EL (cell line): Measurements from ENCODE around the gene DNAH7.
"Not testable (repeated sequence)": the region's sequence is repeated elsewhere in the genome, so short reads cannot be mapped to it uniquely, and the experiment has no call there.

Source experiments
- DNase-seq: peaks from one replicate; pipeline ENCODE4 v3.0.0-alpha.2; 2016

The DNAH7 gene

DNA sequence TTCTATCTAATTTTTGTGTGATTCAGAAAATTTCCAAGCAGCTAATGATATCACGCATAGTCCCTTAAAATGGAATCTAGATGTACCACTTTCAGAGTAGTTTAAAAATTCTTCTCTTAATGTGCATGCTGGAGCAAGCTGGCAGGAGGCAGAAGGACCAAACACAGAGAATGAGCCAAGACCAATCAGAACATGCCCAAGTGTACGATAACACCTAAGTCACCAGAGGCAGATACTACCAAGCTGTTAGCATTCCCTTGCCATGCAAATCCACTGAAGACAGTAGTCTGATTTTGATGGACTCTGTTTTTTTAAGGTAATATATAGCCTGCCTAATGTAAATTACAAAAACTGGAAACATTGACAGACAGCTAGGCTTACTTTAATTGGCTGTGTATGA is 109.3 kb downstream of the DNAH7 start:
- DNase-seq = no peak

DNA sequence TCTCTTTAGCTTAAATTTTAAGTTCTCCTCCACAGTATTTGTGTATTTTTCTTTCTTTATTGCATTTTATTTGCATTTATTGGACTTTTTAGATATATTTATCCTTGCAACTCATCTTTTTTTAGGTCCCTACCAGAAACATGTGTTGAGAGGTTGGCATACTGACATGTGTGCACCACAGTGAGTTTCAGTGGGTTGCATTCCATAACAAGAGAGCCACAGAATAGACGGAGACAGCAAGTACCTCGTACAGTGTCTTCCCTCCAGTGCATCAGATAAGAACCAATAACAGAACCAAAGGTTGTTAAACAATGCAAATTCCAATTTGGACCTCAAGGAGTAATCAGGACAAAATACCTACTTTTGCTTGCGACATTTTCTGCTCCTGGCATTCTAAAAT is 111.9 kb downstream of the DNAH7 start:
- no peak for DNase-seq

DNA sequence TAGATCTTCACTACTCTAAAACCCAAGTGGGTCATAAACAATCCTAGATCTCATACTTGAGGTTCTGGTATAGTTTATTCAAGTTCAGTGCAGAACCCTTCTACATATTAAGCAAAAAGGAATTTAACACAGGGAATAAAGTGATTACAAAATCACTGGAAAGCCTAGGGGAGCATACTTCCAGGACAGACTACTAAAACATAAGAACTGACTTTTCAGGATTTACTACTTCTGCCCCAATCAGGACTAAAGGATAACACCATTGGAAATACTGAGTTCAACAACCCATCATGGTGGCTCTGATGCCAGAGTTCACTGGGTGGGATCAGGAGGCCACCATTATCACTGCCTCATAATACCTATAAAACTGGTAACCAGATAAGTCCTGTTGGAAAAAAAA is 123.6 kb downstream of the DNAH7 start:
- DNase-seq = no peak

DNA sequence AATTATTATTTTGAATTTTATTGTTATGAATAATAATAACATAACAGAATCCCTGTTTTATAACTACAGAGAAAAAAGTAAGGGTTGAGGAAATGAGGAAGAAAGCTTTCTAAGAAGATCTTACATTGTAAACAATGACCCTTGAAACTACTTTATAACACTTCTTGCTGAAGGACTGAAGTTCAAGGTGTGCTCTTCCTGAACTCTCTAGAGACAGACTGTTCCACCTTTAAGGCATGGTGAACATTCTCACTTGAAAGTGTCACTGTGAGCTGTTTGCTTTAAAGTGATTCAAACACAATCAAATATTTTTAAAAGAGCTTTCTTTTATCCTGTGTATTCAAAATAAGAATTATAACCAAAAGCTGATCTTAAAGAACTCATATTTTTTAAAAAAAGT is 131.5 kb downstream of the DNAH7 start:
- DNase-seq = no peak

DNA sequence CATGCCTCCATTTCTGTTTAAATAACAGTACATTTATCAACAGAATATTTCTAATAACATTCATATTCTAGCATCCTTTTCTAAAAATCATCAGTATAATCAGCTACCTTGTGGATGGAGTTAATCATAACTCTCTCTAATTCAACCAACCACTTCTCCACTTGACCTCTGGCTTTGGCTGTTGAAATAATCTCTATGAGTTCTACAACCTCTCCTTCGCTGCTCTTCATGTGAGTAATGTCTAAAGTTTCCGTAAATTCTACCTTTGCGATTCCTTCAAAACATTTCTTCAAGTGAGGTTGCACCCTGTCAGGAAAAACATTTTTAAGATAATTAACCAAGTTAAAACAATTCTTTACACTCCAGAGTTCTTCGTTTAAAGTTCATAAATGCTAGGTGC is 134.2 kb downstream of the DNAH7 start:
- DNase-seq = no peak

DNA sequence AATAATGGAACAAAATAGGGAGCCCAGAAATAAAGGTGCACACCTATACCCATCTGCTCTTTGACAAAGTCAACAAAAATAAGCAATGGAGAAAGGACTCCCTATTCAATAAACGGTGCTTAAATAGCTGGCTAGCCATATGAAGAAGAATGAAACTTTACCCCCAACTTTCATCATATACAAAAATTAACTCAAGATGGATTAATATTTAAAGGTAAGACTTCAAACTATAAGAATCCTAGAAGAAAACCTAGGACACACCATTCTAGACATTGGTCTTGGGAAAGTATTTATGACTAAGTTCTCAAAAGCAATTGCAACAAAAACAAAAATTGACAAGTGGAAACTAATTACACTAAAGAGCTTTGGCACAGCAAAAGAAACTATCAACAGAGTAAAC is 139.1 kb downstream of the DNAH7 start:
- DNase-seq = no peak

DNA sequence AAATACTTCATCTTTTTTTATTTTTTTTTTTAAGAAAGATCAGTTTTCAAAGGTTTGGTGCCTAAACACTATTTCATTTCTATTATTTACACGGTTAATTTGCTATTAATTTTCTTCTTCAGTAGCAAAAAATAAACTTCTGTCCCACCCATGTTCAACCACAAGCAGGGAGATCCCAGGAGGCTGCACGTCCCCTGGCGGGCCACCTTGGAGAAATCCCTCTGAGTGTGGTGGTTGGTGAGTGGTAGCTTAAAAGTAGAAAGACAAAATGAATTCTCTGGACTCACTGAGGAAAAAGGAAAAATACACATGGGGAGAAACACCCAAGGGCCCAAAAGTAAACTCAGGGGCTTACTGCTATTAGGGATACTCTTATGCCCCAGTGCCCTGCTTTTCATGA is 143.5 kb downstream of the DNAH7 start:
- DNase-seq = no peak

GRCh38 chr2:195923889-195924288 is 144.7 kb downstream of the DNAH7 start:
- DNase-seq = no peak

DNA sequence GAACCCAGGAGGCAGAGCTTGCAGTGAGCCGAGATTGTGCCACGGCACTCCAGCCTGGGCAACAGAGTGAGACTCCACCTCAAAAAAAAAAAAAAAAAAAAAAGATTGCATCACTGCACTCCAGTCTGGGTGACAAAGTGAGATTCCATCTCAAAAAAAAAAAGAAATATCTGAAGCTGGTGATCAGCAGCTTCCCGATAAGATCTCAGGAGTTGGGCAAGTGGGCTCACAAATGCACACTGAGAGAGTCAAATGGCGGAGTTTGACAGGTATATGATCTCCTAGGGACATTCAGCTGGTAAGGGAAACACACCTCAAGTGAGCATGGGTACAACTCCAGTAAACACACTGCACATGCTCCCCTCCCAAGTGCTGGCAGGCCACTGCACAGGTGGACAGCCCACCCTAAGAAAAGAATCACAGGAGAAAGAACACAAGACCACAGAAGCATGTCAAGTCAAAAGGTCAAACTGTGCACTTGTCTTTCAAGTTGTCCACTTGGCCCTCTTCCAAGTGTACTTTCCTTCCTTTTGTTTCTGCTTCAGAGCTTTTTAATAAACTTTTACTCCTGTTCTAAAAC is 151.5 kb downstream of the DNAH7 start:
- DNase-seq = not testable (repeated sequence)

DNA sequence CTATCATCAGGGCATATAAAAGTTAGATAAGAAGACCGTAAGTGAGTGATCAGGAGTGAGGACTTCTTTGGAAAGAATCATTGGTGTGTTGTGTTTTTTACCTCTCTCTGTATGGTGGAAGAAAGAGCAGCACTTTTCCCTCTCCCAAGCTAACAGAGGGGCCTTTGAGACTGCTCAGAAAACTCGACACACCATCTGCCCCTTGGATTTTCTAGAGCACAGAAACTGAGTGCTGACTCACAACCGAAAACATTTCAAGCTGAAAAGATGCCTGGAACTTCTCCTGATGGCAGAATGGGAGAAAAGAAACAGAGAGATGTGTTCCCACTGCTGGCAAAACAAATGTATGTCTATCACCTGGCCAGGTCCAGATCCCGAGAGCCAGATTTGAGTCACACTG is 156.6 kb downstream of the DNAH7 start:
- peak; percentile 2 for DNase-seq

DNA sequence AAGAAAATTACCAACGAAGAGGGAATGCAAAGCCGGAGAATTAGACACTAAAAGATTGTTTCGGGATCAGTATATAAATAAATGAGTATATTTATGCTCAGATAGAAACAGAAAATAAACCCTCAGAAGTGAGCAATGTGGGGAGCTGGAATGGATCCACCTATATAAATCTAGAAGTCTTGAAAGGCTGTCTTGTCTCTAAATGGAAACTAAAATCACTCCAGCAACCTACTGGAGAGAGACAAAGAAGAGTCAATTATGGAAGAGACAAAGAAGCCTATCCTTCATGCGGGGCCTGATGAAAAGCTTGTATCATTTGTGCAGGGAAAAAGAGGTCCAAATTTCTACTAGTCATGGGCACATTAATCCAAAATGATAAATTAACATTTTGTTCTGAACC is 158.1 kb downstream of the DNAH7 start:
- no peak for DNase-seq

DNA sequence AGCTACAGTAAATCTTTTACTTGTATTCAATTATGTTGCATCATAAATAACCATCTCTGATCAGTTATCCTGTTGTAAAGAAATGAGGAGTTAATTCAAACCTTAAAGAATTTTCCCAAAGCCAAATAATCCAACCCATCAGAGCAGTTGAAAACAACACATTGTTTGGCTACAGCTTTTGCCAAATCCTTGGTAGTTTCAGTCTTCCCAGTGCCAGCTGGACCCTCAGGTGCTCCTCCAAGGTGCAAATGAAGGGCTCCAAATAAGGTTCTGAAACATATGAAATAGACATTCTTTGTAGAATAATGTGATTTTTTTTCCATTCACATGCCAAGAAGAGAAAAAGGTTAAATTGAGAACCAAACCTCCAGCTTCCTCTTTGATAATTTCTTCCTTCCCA is 158.7 kb downstream of the DNAH7 start:
- DNase-seq = no peak

DNA sequence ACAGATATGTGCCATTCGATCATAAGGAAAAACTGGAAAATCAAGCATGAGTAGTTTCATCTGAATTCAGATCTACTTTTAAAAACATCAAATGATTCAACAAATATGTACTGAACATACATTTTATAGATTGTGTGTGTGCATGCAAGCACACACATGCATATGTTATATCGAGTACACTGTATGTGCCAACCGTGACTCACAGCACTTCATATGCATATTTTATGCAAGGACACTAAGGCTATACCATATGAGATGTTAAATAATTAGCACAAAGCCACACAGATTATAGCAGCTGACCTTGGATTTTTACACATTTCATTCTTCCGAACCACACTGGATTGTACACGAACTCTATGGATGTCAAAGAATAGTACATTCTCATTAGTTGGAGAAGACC is 161.2 kb downstream of the DNAH7 start:
- no peak for DNase-seq

DNA sequence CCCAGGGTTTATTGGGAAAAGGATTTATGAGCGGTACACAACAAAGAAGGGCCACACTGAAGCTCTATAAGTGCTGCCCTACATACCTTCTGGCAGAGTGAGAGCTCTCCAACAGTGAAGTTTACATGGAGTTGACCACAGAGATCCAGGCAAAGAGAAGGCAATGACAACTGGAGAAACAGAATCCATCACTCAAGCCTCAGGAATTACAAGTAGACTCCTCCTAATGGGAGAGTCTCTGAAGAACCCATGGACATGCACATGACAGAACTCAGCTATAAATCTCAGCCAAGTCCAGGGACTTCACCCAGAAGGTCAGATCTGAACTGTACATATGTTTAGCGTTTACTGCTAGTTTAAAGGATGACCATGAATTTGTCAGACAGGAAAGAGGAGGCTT is 164.7 kb downstream of the DNAH7 start:
- DNase-seq = peak; percentile 4

GRCh38 chr2:195902857-195903256 is 165.8 kb downstream of the DNAH7 start:
- DNase-seq = no peak

DNA sequence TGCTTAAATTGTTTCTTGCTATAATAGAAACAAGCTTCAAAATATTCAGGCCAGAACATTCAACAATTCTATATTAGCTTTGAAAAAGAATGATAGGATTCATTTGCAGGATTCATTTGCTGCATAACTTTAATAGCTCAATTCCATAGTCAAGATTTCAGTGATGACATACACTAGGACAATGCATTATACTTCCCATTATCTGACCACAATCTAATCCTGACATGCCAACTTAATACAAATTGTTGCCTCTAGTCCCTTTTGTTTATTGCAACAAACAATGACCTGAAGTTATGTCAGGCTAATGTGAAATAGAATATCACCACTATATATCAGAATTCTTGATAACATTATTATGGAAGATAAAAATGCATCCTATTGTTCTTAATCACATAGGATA is 169.4 kb downstream of the DNAH7 start:
- DNase-seq = peak; percentile 63

GRCh38 chr2:195898505-195899191 is 170.0 kb downstream of the DNAH7 start:
- peak; percentile 98 for DNase-seq

GRCh38 chr2:195891081-195891480 is 177.6 kb downstream of the DNAH7 start:
- no peak for DNase-seq

GRCh38 chr2:195879153-195879552 is 189.5 kb downstream of the DNAH7 start:
- DNase-seq = no peak

DNA sequence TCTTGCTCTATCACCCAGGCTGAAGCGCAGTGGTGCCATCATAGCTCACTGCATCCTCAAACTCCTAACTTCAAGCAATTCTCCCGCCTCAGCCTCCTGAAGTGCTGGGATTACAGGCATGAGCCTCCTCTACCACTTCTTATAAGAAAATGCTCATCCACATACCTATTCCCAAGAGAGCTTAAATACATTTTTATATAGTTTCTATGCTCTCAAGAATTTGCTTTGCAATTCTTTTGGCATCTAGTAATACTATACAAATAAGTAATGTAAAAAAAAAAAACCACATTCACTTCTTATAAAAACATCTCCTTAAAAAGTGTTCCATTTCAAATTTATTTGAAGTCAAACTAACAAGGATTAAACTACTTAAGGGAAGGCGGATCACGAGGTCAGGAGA is 197.3 kb downstream of the DNAH7 start:
- DNase-seq = no peak

GRCh38 chr2:195864316-195864715 is 204.3 kb downstream of the DNAH7 start:
- DNase-seq = no peak

DNA sequence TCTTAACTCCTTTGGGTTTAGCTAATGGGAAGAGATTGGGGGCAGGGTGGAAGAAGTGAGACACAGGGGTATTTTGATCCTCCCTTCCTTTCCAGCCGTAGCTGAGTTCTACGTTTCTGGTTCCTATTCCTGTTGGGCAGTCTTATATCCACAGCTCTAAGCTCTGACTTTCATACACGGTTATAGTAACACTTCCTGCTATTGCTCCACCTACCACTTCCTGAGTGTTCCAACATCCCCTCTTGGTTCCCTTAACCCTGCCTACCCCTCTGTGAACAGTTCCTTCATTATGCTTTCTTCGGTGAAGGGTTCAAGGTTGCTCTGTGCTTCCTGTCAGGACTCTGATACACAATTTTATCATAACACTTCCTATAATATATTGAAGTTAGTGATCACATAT is 205.1 kb downstream of the DNAH7 start:
- no peak for DNase-seq

GRCh38 chr2:195863121-195863520 is 205.5 kb downstream of the DNAH7 start:
- no peak for DNase-seq

DNA sequence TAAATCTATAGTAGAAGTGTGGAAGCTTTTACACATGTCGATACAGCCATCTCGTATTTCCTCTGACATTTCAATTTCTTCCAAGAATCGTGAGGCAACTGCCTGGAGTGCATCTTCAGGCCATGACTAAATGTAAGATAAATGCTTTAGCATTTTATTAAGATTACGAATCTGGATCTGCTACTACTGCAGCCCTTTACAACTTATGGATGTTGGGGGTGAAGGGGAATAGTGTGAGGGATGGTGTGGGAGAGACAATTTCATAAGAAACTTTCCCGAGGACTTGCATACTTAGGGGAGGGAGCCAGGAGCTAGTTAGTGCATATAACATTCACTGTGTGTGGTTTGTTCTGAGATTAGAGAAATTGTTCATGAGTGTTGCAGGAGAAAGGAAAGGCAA is 206.8 kb downstream of the DNAH7 start:
- peak; percentile 53 for DNase-seq

- DNase-seq = no peak
Observed at GRCh38 chr2:195859513-195859912, 209.1 kb downstream of the DNAH7 start.
